ENCODE results near the gene GPR151. TPM values are rescaled to one million over a fixed set of nuclear protein-coding genes. Genes with fewer than 3 reads are reported as not detected.

GPR151 gene
- total and polyA plus RNA-seq, 10 donors = not detected

GRCh38 chr5:146482775-146483174, 33.2 kb downstream of the GPR151 start:
- WGBS, 5 donors = 94 to 98% (median 97%) methylated on average over 2 of the region's 2 CpGs
- peaks cover 0 to 100% (median 77%) of the 10 kb centered on the region in 6 donors for H3K36me3 ChIP-seq
- H3K4me3 ChIP-seq = no peak overlapping the region
- intact Hi-C loops (cut with DNase I; ENCODE audit: low total_unique reads) = no loop called here
- H3K27ac ChIP-seq = no peak overlapping the region
- H3K4me1 ChIP-seq = no peaks in the 10 kb centered on the region
- TF ChIP-seq CTCF (IDR thresholded peaks at IDR 0.05 in 8 of 11, conservative IDR thresholded peaks at IDR 0.05 in 3 of 11) (no peak), POLR2A (IDR thresholded peaks at IDR 0.05) (no peak), POLR2AphosphoS5 (IDR thresholded peaks at IDR 0.05) (no peak)
- no peaks in the 10 kb centered on the region for H3K27me3 ChIP-seq (replicated peaks in 1 of 7)
- DNase-seq = no peak
- H3K9me3 ChIP-seq = no peaks in the 10 kb centered on the region

- Histone ChIP-seq H3K27me3 (replicated peaks in 1 of 7) (no peaks in the 10 kb centered on the region), H3K9me3 (no peaks in the 10 kb centered on the region), H3K4me3 (no peak overlapping the region), H3K4me1 (peaks cover 0 to 9% (median 0%) of the 10 kb centered on the region in 6 donors), H3K36me3 (peaks cover 0 to 100% (median 65%) of the 10 kb centered on the region in 6 donors), H3K27ac (no peak overlapping the region)
- TF ChIP-seq POLR2AphosphoS5 (IDR thresholded peaks at IDR 0.05) (no peak), CTCF (IDR thresholded peaks at IDR 0.05 in 8 of 11, conservative IDR thresholded peaks at IDR 0.05 in 3 of 11) (no peak), POLR2A (IDR thresholded peaks at IDR 0.05) (no peak)
- intact Hi-C loops (cut with DNase I; ENCODE audit: low total_unique reads) = no loop called here
- WGBS, 5 donors = 85 to 95% (median 90%) methylated on average over 1 of the region's 1 CpG
- no peak for DNase-seq
Measured at GRCh38 chr5:146475906-146476305, 40.1 kb downstream of the GPR151 start.

- H3K27ac ChIP-seq = no peak overlapping the region
- no peaks in the 10 kb centered on the region for H3K27me3 ChIP-seq (replicated peaks in 1 of 7)
- no peak for DNase-seq
- no peaks in the 10 kb centered on the region for H3K9me3 ChIP-seq
- no peak for TF ChIP-seq CTCF (IDR thresholded peaks at IDR 0.05 in 8 of 11, conservative IDR thresholded peaks at IDR 0.05 in 3 of 11)
- no peak for TF ChIP-seq POLR2AphosphoS5 (IDR thresholded peaks at IDR 0.05)
- no peak for TF ChIP-seq POLR2A (IDR thresholded peaks at IDR 0.05)
- H3K36me3 ChIP-seq = peaks cover 0 to 100% (median 67%) of the 10 kb centered on the region in 6 donors
- intact Hi-C loops (cut with DNase I; ENCODE audit: low total_unique reads) = no loop called here
- H3K4me3 ChIP-seq = no peak overlapping the region
- H3K4me1 ChIP-seq = peaks cover 0 to 9% (median 0%) of the 10 kb centered on the region in 6 donors
- WGBS, 5 donors = 88 to 93% (median 90%) methylated on average over 4 of the region's 4 CpGs
Measured at GRCh38 chr5:146475190-146475780, 40.7 kb downstream of the GPR151 start.

DNA sequence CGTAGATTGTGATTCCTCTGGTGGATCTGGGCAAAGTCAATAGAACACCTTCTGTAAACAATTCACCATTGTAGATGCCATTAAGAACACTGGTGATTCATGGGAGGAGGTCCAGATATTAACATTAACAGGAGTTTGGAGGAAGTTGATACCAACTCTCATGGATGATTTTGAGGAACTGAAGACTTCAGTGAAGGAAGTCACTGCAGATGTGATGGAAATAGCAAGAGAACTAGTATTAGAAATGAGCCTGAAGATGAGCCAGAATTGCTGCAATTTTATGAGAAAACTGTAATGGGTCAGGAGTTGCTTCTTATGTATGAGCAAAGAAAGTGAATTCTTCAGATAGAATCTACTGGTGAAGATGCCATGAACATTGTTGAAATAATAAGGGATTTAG, 41.9 kb downstream of the GPR151 start:
- Histone ChIP-seq H3K27ac (no peak overlapping the region), H3K36me3 (peaks cover 0 to 100% (median 69%) of the 10 kb centered on the region in 6 donors), H3K9me3 (no peaks in the 10 kb centered on the region), H3K27me3 (replicated peaks in 1 of 7) (no peaks in the 10 kb centered on the region), H3K4me3 (no peak overlapping the region), H3K4me1 (peaks cover 0 to 9% (median 0%) of the 10 kb centered on the region in 6 donors)
- TF ChIP-seq POLR2AphosphoS5 (IDR thresholded peaks at IDR 0.05) (no peak), CTCF (IDR thresholded peaks at IDR 0.05 in 8 of 11, conservative IDR thresholded peaks at IDR 0.05 in 3 of 11) (no peak), POLR2A (IDR thresholded peaks at IDR 0.05) (no peak)
- WGBS, 5 donors = 89 to 100% (median 93%) methylated on average over 1 of the region's 1 CpG
- intact Hi-C loops (cut with DNase I; ENCODE audit: low total_unique reads) = no loop called here
- DNase-seq = no peak

All from spleen (tissue), 11 donors.